HUES64 (cell line): ENCODE measurements around the gene RBFOX2.

ENCODE experiments used
- H3K27ac ChIP-seq: 2 replicates; pipeline ENCODE4 v1.7.0; 2013; ENCODE audit warnings: low read depth, low read length, inconsistent platforms
- H3K27me3 ChIP-seq: 2 replicates; pipeline ENCODE4 v1.6.1; 2013; ENCODE audit warnings: mild to moderate bottlenecking, low read length; ENCODE audit not compliant: insufficient read depth
- H3K36me3 ChIP-seq: 2 replicates; pipeline ENCODE4 v1.6.1; 2013; ENCODE audit warnings: mild to moderate bottlenecking, low read length; ENCODE audit not compliant: insufficient read depth
- H3K4me1 ChIP-seq: 2 replicates; pipeline ENCODE4 v1.6.1; 2013; ENCODE audit warnings: mild to moderate bottlenecking, low read length, moderate library complexity; ENCODE audit not compliant: insufficient read depth
- H3K4me3 ChIP-seq: 2 replicates; pipeline ENCODE4 v1.5.1; 2013; ENCODE audit warnings: mild to moderate bottlenecking, low read length, moderate library complexity
- H3K9ac ChIP-seq: 2 replicates; pipeline ENCODE4 v1.6.1; 2013; ENCODE audit warnings: mild to moderate bottlenecking, low read depth, low read length
- H3K9me3 ChIP-seq: 2 replicates; pipeline ENCODE4 v1.6.1; 2013; ENCODE audit warnings: low read depth, low read length; ENCODE audit not compliant: insufficient read depth
- WGBS: fragments of 150-250, 120-280 bp; methylation state at CpG from one replicate; pipeline ENCODE4 v1.1.7; 2013; ENCODE audit warnings: missing lambda C conversion rate; 5-methylcytosine and 5-hydroxymethylcytosine counted together

Gene RBFOX2

DNA sequence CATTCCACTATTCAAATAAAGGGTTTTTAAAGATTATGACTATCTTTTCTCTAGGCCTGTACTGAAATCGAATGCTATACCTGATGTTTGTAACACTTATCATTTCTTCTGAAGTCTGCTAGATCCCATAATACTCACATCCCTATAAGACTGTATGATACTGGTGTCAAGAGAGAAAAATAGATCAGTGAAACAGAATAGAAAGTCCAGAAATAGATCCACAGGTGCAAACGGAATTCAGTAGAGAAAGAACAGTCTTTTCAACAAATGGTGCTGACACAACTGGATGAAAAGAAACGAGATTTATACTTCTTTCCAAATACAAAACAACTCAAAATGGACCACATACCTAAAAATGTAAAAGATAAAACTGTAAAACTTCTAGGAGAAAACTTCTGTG lies 167.8 kb downstream of the RBFOX2 start:
- Histone ChIP-seq H3K9ac (no peak overlapping the region), H3K9me3 (no peaks in the 10 kb centered on the region), H3K27me3 (no peaks in the 10 kb centered on the region), H3K36me3 (no peaks in the 10 kb centered on the region), H3K4me1 (peaks cover 28% of the 10 kb centered on the region), H3K4me3 (no peak overlapping the region), H3K27ac (no peak overlapping the region)
- WGBS, result 89% methylated on average over 2 of the region's 3 CpGs

DNA sequence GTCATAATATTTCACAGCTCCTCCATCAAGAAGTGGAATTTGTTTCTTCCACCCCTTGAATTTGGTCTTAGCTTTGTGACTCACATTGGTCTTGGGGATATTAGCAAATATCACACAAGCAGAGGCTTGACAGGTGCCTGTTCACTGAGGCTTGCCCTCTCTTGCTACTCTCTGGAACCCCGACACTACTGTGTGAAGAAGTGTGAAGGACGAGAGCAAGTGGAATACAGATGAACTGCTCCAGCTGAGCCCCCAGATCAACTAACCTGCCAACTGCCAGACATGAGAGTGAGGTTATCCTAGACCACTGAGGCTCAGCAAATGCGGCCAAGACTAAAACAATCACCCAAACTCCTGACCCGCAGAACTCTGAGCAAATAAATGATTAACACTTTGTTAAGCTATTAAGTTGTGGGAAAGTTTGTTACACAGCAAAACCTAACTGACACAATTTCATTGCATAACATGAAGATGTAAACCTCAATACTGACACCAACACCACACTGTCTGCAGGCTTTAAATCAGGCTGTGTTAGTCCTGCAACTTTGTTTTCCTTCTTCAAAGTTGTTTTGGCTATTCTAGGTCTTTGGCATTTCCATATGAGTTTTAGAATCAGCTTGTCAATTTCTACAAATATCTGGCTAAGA lies 168.4 kb downstream of the RBFOX2 start:
- H3K4me3 ChIP-seq, result no peak overlapping the region
- H3K4me1 ChIP-seq, result peaks cover 28% of the 10 kb centered on the region
- H3K27me3 ChIP-seq, result no peaks in the 10 kb centered on the region
- 91% methylated on average over 3 of the region's 4 CpGs for WGBS
- no peak overlapping the region for H3K9ac ChIP-seq
- H3K27ac ChIP-seq, result no peak overlapping the region
- no peaks in the 10 kb centered on the region for H3K36me3 ChIP-seq
- no peaks in the 10 kb centered on the region for H3K9me3 ChIP-seq

DNA sequence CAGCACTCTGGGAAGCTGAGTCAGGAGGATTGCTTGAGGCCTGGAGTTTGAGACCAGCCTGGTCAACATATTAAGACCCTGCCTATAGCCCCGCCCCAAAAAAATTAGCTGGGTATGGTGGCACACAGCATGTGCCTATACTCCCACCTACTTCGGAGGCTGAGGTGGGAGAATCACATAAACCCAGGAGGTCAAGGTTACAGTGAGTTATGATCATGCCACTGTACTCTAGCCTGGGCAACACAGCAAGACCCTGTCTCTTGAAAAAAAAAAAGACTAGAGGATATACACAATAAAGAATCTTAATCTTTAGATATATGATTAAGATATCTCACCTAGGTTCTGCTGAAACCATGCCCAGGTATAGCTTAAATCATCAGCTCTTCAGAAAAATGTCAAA lies 174.3 kb downstream of the RBFOX2 start:
- Histone ChIP-seq H3K27ac (no peak overlapping the region), H3K9ac (no peak overlapping the region), H3K4me3 (no peak overlapping the region), H3K4me1 (peaks cover 16% of the 10 kb centered on the region; the same call in 1 of the 2 replicates), H3K27me3 (no peaks in the 10 kb centered on the region), H3K9me3 (no peaks in the 10 kb centered on the region), H3K36me3 (no peaks in the 10 kb centered on the region)
- 100% methylated on average over 2 of the region's 2 CpGs for WGBS

DNA sequence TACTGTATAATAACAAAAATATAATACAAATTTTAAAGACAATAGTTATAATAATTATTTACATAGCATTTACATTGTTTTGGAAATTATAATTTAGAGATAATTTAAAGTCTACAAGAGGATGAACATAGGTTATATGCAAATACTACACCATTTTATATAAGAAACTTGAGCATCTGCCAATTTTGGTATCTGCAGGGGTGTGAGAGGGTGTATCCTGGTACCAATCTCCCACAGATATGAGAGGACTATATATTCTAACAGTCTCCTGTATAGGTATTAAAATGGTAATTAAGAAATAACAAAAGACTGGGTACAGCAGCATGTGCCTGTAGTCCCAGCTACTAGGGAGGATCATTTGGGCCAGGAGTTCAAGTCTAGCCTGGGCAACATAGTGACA lies 176.5 kb downstream of the RBFOX2 start:
- no peak overlapping the region for H3K9ac ChIP-seq
- H3K27me3 ChIP-seq, result no peaks in the 10 kb centered on the region
- no peak overlapping the region for H3K27ac ChIP-seq
- H3K4me3 ChIP-seq, result no peak overlapping the region
- peaks cover 14% of the 10 kb centered on the region; the same call in 1 of the 2 replicates for H3K4me1 ChIP-seq
- no peaks in the 10 kb centered on the region for H3K9me3 ChIP-seq
- H3K36me3 ChIP-seq, result no peaks in the 10 kb centered on the region

DNA sequence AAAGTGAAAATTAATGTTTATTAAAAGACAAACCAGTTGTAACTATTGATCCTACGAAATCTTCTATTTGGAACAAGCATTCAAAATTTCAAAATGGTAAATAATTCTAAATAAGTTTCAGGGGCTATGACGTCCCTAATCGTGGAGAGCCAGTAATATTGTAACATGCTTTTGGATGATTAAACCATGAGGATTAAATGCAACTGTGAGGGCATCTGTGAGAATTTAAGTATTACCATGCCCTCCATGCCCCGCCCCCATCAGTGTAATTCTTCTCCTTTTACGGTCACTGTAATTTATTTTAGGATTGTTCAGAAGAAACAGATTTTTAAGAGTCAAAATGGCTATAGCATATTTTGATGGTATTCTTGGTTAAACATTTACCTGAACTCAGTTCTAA lies 177.8 kb downstream of the RBFOX2 start:
- peaks cover 14% of the 10 kb centered on the region; the same call in 1 of the 2 replicates for H3K4me1 ChIP-seq
- H3K4me3 ChIP-seq, result no peak overlapping the region
- no peaks in the 10 kb centered on the region for H3K36me3 ChIP-seq
- 96% methylated on average over 4 of the region's 5 CpGs for WGBS
- no peak overlapping the region for H3K27ac ChIP-seq
- H3K9me3 ChIP-seq, result no peaks in the 10 kb centered on the region
- H3K9ac ChIP-seq, result no peak overlapping the region
- no peaks in the 10 kb centered on the region for H3K27me3 ChIP-seq

DNA sequence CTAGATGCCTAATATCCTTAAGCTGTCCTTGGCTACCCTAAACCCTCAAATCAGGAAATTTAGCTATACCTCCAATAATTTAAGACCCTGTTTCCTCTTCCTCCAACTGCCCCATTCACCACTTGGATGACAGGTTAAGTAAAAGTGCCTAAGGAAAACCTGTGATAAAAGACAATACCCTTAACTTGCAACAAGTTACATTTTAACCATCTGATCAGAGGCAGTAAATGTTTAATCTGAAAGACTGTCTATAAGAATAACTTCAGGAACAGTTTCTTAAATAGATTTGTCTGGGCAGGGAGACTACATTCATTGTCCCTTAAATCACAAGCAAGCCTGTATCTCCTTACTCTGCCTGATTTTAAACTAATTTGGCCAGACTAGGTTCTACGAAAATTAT lies 181.8 kb downstream of the RBFOX2 start:
- Histone ChIP-seq H3K27me3 (no peaks in the 10 kb centered on the region), H3K27ac (no peak overlapping the region), H3K4me1 (peaks cover 26% of the 10 kb centered on the region), H3K9me3 (no peaks in the 10 kb centered on the region), H3K9ac (no peak overlapping the region), H3K4me3 (no peak overlapping the region), H3K36me3 (no peaks in the 10 kb centered on the region)
- 92% methylated on average over 1 of the region's 1 CpG for WGBS

DNA sequence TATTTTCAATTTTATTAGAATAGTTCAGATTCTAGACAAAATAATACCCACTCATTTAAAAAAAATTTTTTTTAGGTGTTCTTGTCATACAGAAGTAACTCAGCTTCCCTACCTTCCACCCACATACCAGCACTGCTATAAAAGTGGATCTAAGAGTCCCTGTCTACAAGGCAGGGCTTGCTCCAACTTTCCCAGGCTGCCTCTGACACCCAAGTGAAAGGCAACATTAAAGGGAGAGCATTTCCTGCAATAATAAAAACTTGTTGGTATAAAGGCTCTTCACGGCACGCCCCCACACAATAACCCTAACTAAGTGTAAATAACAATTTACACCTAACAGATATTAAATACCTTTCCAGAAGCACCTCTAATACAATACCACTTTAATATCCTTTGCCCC lies 183.7 kb downstream of the RBFOX2 start:
- Histone ChIP-seq H3K27me3 (no peaks in the 10 kb centered on the region), H3K9ac (no peak overlapping the region), H3K4me3 (no peak overlapping the region), H3K27ac (no peak overlapping the region), H3K36me3 (no peaks in the 10 kb centered on the region), H3K9me3 (no peaks in the 10 kb centered on the region), H3K4me1 (peaks cover 30% of the 10 kb centered on the region)
- 95% methylated on average over 2 of the region's 2 CpGs for WGBS

DNA sequence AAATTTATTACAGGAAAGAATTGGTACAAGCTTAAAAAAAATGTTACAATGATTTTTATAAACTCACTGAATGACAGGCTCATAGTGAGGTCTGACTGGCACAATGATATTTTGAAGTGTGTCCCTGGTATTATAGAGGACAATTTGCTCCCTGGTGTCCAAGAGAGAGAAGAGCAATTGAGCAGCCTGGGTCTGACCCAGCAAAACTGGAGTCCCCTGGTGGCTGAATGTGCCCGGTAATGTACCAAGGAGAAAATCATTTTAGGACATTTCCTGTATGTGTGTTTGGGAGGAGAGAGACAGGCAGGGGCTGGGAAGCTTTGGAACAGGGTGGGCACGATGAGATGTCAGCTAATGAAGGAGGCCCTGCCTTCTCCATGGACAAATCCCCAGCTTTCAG lies 185.7 kb downstream of the RBFOX2 start:
- H3K27me3 ChIP-seq, result no peaks in the 10 kb centered on the region
- WGBS, result 53% methylated on average over 2 of the region's 2 CpGs
- H3K9ac ChIP-seq, result no peak overlapping the region
- H3K4me3 ChIP-seq, result no peak overlapping the region
- H3K9me3 ChIP-seq, result no peaks in the 10 kb centered on the region
- no peaks in the 10 kb centered on the region for H3K36me3 ChIP-seq
- H3K4me1 ChIP-seq, result peaks cover 36% of the 10 kb centered on the region
- no peak overlapping the region for H3K27ac ChIP-seq

DNA sequence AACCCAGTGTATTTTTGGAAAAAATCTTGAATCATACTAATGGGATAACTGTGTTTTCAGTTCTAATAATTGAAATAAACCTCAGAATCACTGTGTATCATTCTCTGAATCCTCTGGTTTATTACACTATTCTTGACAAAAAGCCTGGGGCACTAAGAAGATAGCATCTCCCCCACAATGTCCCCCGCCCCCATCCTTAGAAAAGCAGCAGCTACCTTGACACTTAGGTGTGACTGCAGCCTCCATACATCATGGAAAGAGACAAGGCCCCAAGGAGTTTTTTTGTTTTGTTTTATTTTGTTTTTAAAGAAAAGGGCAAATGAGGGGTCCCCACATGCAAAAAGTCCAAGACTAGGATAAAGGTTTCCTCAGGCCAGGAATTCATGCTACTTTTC lies 186.1 kb downstream of the RBFOX2 start:
- Histone ChIP-seq H3K9me3 (no peaks in the 10 kb centered on the region), H3K27me3 (no peaks in the 10 kb centered on the region), H3K27ac (no peak overlapping the region), H3K36me3 (no peaks in the 10 kb centered on the region), H3K4me3 (no peak overlapping the region), H3K4me1 (peaks cover 41% of the 10 kb centered on the region), H3K9ac (no peak overlapping the region)
- 62% methylated on average over 1 of the region's 1 CpG for WGBS

DNA sequence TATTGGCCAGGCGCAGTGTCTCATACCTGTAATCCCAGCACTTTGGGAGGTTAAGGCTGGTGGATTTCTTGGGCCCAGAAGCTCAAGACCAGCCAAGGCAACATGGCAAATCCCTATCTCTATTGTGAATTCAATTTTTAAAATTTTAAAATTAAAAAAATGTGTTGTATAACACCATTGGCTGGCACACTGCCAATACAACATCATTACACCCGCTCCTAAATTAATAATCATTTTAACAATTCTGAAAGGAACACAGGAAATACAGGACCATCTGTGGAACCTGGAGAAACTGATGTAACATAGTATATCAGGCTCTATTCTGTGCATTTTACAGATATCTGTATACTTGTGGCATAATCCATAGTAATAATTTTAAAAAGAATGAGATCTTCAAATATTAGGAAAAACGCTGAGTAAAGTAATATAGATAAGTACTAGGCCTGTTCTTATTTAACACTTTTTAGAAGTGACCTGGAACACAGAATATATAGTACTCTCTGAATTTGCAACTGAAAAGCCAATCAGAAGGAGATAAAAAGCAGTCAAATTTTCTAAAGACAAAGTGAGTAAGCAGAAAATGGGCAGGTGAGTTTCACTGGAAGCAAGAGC lies 186.6 kb downstream of the RBFOX2 start:
- Histone ChIP-seq H3K27me3 (no peaks in the 10 kb centered on the region), H3K36me3 (no peaks in the 10 kb centered on the region), H3K4me1 (peaks cover 46% of the 10 kb centered on the region), H3K4me3 (no peak overlapping the region), H3K9ac (no peak overlapping the region), H3K9me3 (no peaks in the 10 kb centered on the region), H3K27ac (no peak overlapping the region)
- WGBS, result 92% methylated on average over 2 of the region's 3 CpGs

DNA sequence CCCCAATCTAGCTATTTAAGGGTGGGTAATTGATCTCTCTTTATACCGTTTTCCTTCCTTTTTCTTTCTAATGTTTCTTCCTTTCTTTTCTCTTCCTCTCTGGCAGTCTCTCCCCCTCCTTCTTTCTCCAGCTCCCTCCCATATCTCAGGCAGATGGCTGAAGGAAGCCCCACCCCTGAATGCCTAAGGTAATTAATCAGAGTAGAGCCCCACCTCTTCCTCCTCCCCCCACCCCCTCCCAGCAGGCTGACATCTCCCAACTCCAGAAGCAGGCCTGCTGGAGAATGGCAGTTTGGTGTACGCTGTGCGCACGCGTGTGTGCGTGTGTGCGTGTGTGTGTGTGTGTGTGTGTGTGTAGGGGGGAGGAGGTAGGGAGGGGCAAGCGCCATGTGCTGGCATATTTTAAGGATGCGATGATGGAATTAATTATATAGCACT lies 188.3 kb downstream of the RBFOX2 start:
- H3K9me3 ChIP-seq, result no peaks in the 10 kb centered on the region
- H3K9ac ChIP-seq, result peak overlapping the region; percentile 65
- peaks cover 61% of the 10 kb centered on the region for H3K4me1 ChIP-seq
- H3K27me3 ChIP-seq, result no peaks in the 10 kb centered on the region
- H3K36me3 ChIP-seq, result no peaks in the 10 kb centered on the region
- under 1% methylated on average over 7 of the region's 9 CpGs for WGBS
- H3K27ac ChIP-seq, result peak overlapping the region; percentile 47
- peak overlapping the region; percentile 86 for H3K4me3 ChIP-seq
